ENCODE data around the gene PRRT3. TPM values are rescaled to one million over a fixed set of nuclear protein-coding genes. Genes with fewer than 3 reads are reported as not detected.

The PRRT3 gene
- total and polyA plus RNA-seq, 2 experiments from 2014 or later = 4.3 to 6.9 TPM

DNA sequence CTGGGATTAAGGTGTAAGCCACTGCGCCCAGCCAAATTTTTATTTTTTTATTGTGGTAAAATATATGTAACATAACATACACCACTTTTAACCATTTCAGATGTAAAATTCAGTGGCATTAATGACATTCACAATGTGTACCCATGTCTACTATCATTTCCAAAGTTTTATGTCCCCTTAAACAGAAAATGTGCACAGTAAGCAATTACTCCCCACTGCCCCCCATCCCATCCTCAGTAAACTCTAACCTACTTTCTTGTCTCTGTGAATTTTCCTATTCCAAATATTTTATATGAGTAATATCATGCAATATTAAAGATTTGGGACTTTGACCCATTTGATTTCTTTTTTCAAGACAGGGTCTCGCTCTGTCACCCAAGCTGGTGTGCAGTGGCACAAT, 14.6 kb upstream of the PRRT3 start:
- DNase-seq (ENCODE audit: low spot score) (no peak), ATAC-seq (no peak)
- Histone ChIP-seq H3K79me2 (replicated peaks; ENCODE audit: insufficient read depth) (no peaks in the 10 kb centered on the region), H3K4me3 (no peak overlapping the region), H3K9me2 (ENCODE audit: insufficient read depth) (0 out of 2 replicates have a peak, but pooled peaks cover 3% of the 10 kb centered on the region), H2AFZ (no peak overlapping the region), H3K27ac (ENCODE audit: low read depth) (no peak overlapping the region), H3F3A (replicated peaks; ENCODE audit: low read depth) (no peaks in the 10 kb centered on the region; the same call in 1 of the 2 replicates), H3K36me3 (ENCODE audit: insufficient read depth) (peaks cover 19% of the 10 kb centered on the region), H3K4me2 (no peak overlapping the region), H4K20me1 (replicated peaks; ENCODE audit: insufficient read depth) (0 out of 2 replicates have a peak, but pooled peaks cover 4% of the 10 kb centered on the region), H3K4me1 (ENCODE audit: insufficient read depth) (no peaks in the 10 kb centered on the region), H3K27me3 (ENCODE audit: insufficient read depth) (no peaks in the 10 kb centered on the region)
- Mint-ChIP-seq H3K4me3 (no peak overlapping the region), H3K4me1 (no peaks in the 10 kb centered on the region), H3K36me3 (ENCODE audit: low read depth) (peaks cover 33% of the 10 kb centered on the region; the same call in 2 of the 3 replicates), H3K27me3 (ENCODE audit: insufficient read depth, low read depth, poor library complexity) (no peaks in the 10 kb centered on the region), H3K27ac (no peak overlapping the region), H3K9me3 (no peaks in the 10 kb centered on the region)
- TF ChIP-seq POLR2AphosphoS5 (IDR thresholded peaks at IDR 0.05; ENCODE audit: low read depth) = no peak
- TF ChIP-seq, protein P1, sequence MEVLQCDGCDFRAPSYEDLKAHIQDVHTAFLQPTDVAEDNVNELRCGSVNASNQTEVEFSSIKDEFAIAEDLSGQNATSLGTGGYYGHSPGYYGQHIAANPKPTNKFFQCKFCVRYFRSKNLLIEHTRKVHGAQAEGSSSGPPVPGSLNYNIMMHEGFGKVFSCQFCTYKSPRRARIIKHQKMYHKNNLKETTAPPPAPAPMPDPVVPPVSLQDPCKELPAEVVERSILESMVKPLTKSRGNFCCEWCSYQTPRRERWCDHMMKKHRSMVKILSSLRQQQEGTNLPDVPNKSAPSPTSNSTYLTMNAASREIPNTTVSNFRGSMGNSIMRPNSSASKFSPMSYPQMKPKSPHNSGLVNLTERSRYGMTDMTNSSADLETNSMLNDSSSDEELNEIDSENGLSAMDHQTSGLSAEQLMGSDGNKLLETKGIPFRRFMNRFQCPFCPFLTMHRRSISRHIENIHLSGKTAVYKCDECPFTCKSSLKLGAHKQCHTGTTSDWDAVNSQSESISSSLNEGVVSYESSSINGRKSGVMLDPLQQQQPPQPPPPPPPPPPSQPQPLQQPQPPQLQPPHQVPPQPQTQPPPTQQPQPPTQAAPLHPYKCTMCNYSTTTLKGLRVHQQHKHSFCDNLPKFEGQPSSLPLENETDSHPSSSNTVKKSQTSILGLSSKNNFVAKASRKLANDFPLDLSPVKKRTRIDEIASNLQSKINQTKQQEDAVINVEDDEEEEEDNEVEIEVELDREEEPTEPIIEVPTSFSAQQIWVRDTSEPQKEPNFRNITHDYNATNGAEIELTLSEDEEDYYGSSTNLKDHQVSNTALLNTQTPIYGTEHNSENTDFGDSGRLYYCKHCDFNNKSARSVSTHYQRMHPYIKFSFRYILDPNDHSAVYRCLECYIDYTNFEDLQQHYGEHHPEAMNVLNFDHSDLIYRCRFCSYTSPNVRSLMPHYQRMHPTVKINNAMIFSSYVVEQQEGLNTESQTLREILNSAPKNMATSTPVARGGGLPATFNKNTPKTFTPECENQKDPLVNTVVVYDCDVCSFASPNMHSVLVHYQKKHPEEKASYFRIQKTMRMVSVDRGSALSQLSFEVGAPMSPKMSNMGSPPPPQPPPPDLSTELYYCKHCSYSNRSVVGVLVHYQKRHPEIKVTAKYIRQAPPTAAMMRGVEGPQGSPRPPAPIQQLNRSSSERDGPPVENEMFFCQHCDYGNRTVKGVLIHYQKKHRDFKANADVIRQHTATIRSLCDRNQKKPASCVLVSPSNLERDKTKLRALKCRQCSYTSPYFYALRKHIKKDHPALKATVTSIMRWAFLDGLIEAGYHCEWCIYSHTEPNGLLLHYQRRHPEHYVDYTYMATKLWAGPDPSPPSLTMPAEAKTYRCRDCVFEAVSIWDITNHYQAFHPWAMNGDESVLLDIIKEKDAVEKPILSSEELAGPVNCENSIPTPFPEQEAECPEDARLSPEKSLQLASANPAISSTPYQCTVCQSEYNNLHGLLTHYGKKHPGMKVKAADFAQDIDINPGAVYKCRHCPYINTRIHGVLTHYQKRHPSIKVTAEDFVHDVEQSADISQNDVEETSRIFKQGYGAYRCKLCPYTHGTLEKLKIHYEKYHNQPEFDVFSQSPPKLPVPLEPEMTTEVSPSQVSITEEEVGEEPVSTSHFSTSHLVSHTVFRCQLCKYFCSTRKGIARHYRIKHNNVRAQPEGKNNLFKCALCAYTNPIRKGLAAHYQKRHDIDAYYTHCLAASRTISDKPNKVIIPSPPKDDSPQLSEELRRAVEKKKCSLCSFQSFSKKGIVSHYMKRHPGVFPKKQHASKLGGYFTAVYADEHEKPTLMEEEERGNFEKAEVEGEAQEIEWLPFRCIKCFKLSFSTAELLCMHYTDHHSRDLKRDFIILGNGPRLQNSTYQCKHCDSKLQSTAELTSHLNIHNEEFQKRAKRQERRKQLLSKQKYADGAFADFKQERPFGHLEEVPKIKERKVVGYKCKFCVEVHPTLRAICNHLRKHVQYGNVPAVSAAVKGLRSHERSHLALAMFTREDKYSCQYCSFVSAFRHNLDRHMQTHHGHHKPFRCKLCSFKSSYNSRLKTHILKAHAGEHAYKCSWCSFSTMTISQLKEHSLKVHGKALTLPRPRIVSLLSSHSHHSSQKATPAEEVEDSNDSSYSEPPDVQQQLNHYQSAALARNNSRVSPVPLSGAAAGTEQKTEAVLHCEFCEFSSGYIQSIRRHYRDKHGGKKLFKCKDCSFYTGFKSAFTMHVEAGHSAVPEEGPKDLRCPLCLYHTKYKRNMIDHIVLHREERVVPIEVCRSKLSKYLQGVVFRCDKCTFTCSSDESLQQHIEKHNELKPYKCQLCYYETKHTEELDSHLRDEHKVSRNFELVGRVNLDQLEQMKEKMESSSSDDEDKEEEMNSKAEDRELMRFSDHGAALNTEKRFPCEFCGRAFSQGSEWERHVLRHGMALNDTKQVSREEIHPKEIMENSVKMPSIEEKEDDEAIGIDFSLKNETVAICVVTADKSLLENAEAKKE (CRISPR knock-in tag; IDR thresholded peaks at IDR 0.05) = no peak

DNA sequence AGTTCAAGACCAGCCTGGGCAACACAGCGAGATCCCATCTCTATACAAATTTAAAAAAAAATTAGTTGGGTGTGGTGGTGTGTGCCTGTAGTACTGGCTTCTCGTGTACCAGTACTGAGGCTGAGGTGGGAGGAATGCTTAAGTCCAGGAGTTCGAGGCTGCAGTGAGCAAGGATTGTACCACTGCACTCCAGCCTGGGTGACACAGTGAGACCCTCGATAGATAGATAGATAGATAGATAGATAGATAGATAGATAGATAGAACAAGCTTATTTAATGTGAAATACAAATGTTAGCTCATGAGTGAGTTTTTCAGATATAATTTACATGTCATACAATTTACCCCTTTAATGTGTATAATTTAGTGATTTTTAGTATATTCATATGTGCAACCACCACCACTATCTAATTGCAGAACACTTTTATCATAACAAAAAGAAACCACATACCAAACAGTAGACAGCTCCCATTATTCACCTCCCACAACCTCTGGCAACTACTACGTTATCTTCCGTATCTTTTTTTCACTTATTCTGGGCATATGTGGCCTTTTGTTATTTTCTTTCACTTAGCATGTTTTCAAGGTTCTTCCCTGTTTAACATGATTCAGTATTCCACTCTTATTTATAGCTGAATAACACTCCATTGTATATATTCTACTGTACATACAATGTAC, 13.1 kb upstream of the PRRT3 start:
- Mint-ChIP-seq H3K27me3 (ENCODE audit: insufficient read depth, low read depth, poor library complexity) (no peaks in the 10 kb centered on the region), H3K4me1 (no peaks in the 10 kb centered on the region), H3K9me3 (no peaks in the 10 kb centered on the region), H3K27ac (no peak overlapping the region), H3K4me3 (no peak overlapping the region), H3K36me3 (ENCODE audit: low read depth) (peaks cover 25% of the 10 kb centered on the region; the same call in 2 of the 3 replicates)
- DNase-seq (ENCODE audit: low spot score) (no peak), ATAC-seq (no peak)
- H3K79me2 ChIP-seq (replicated peaks; ENCODE audit: insufficient read depth) = no peaks in the 10 kb centered on the region
- H3F3A ChIP-seq (replicated peaks; ENCODE audit: low read depth) = no peaks in the 10 kb centered on the region; the same call in 1 of the 2 replicates
- H4K20me1 ChIP-seq (replicated peaks; ENCODE audit: insufficient read depth) = 0 out of 2 replicates have a peak, but pooled peaks cover 4% of the 10 kb centered on the region
- no peak overlapping the region for H3K27ac ChIP-seq (ENCODE audit: low read depth)
- no peak overlapping the region for H2AFZ ChIP-seq
- no peaks in the 10 kb centered on the region for H3K4me1 ChIP-seq (ENCODE audit: insufficient read depth)
- no peaks in the 10 kb centered on the region for H3K27me3 ChIP-seq (ENCODE audit: insufficient read depth)
- 0 out of 2 replicates have a peak, but pooled peaks cover 3% of the 10 kb centered on the region for H3K9me2 ChIP-seq (ENCODE audit: insufficient read depth)
- no peak overlapping the region for H3K4me2 ChIP-seq
- H3K4me3 ChIP-seq = no peak overlapping the region
- H3K36me3 ChIP-seq (ENCODE audit: insufficient read depth) = peaks cover 8% of the 10 kb centered on the region; the same call in 1 of the 2 replicates
- no peak for TF ChIP-seq POLR2AphosphoS5 (IDR thresholded peaks at IDR 0.05; ENCODE audit: low read depth)
- TF ChIP-seq, protein P1 (CRISPR knock-in tag; IDR thresholded peaks at IDR 0.05) = no peak
- no peak for TF ChIP-seq ZNF331 (CRISPR knock-in tag; IDR thresholded peaks at IDR 0.05; ENCODE audit: low read depth)
